Ovary (tissue), 3 donors: ENCODE data around the gene TUBB4B.

Experiments
- EP300 ChIP-seq: sonication (generic); formaldehyde crosslinking; IDR thresholded peaks from one replicate; pipeline ENCODE4 v1.6.1; 2017; ENCODE audit warnings: antibody characterized with exemption
- TF ChIP-seq, protein P1 (sequence below), 3 donors: fragments of 450-650 bp in 2 of 3; fragments of 200-600 bp in 1 of 3; IDR thresholded peaks; one replicate each; pipeline versions ENCODE4 v1.5.1 to v1.8.0; 2016 to 2022; ENCODE audit warnings: antibody characterized with exemption in 3 of 3, mild to moderate bottlenecking in 1 of 3
- donor health status: DM: no; HTN: no; CAD: no.

DNA sequence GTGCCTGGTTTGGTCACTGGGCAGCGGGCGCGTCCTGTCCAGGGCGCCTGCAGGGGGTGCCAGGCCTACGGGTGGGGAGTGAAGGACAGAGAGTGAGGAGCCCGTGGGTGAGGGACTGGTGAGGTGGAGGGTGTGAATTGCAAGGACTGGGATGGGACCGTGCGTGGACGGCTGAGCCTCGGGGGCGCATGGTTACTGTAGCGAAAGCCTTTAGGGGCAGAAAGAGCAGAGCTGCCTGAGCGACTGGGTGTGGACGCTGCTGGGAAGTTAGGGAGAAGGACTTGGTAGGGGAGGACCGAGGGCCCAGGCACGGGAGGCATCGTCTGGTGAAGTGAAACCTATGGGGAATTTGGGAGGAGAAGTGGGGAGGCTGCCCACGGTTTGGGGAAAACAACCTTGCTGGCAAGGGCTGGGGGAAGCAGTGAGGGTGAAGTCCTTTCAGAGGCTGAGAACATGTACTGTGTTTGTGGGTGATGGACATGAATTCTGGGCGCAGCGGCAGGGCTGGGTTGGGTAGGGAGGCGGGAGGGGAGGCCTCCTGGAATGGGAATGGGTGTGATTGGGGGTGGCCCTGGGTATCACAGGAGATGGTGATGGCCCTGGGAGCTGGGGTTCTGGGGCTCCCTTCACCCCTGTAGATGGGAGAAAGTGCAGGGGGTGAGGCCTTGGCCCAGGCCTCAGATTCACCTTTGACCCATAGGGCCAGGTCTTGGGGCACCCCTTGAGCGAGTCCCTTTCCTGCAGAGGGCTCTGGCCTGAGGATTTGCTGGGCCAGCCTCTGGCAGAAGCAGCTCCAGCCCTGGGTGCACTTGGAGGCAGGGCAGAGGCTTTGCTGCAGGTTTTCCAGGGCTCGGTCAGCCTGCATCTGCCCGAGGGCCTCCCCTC lies 34.7 kb downstream of the TUBB4B start:
- TF ChIP-seq EP300 = no peak
- TF ChIP-seq, protein P1, sequence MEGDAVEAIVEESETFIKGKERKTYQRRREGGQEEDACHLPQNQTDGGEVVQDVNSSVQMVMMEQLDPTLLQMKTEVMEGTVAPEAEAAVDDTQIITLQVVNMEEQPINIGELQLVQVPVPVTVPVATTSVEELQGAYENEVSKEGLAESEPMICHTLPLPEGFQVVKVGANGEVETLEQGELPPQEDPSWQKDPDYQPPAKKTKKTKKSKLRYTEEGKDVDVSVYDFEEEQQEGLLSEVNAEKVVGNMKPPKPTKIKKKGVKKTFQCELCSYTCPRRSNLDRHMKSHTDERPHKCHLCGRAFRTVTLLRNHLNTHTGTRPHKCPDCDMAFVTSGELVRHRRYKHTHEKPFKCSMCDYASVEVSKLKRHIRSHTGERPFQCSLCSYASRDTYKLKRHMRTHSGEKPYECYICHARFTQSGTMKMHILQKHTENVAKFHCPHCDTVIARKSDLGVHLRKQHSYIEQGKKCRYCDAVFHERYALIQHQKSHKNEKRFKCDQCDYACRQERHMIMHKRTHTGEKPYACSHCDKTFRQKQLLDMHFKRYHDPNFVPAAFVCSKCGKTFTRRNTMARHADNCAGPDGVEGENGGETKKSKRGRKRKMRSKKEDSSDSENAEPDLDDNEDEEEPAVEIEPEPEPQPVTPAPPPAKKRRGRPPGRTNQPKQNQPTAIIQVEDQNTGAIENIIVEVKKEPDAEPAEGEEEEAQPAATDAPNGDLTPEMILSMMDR (IDR thresholded peaks at IDR 0.05) = no peak
